Neural cell (in vitro differentiated cells): Measurements from ENCODE around the gene PFKP.

ENCODE experiments used
- CTCF ChIP-seq: fragments of 450-650 bp; IDR thresholded peaks from 2 replicates; pipeline ENCODE4 v1.5.1; 2014; ENCODE audit warnings: antibody characterized with exemption, mild to moderate bottlenecking, moderate library complexity; ENCODE audit not compliant: poor library complexity, severe bottlenecking
- EP300 ChIP-seq: fragments of 450-650 bp; conservative IDR thresholded peaks from 2 replicates; pipeline ENCODE4 v1.6.1; 2014; ENCODE audit warnings: antibody characterized with exemption, mild to moderate bottlenecking, moderate library complexity; ENCODE audit not compliant: poor library complexity, severe bottlenecking
- EZH2 ChIP-seq: fragments of 200-600, 300-800 bp; shearing (Covaris generic), sonication (generic); IDR thresholded peaks from 2 replicates; pipeline ENCODE4 v1.6.1; 2014; ENCODE audit warnings: antibody characterized with exemption, low read length, borderline replicate concordance, mild to moderate bottlenecking; ENCODE audit not compliant: insufficient read depth, poor library complexity, severe bottlenecking
- MXI1 ChIP-seq: fragments of 450-650 bp; conservative IDR thresholded peaks from 2 replicates; pipeline ENCODE4 v1.6.1; 2014; ENCODE audit warnings: antibody characterized with exemption, mild to moderate bottlenecking; ENCODE audit not compliant: poor library complexity, severe bottlenecking
- POLR2AphosphoS5 ChIP-seq: IDR thresholded peaks from 2 replicates; pipeline ENCODE4 v1.6.1; 2012
- TAF1 ChIP-seq: IDR thresholded peaks from 2 replicates; pipeline ENCODE4 v1.6.1; 2012; ENCODE audit warnings: low read depth

GRCh38 chr10:3136763-3137611 is 69.6 kb downstream of the PFKP start:
- TF ChIP-seq EZH2 (no peak), CTCF (no peak), POLR2AphosphoS5 (no peak), EP300 (no peak), TAF1 (no peak), MXI1 (no peak)
